ENCODE results near the gene ZNF92.
"Not testable (repeated sequence)": the region's sequence is repeated elsewhere in the genome, so short reads cannot be mapped to it uniquely, and the experiment has no call there.

ZNF92 gene

GRCh38 chr7:65373608-65374351, at the start of gene ZNF92:
Gene ZNF92 (plus strand): TSS chr7:65373855. CDS start chr7:65373998, 143 bp downstream.
- peak; percentile 95 for DNase-seq

DNA sequence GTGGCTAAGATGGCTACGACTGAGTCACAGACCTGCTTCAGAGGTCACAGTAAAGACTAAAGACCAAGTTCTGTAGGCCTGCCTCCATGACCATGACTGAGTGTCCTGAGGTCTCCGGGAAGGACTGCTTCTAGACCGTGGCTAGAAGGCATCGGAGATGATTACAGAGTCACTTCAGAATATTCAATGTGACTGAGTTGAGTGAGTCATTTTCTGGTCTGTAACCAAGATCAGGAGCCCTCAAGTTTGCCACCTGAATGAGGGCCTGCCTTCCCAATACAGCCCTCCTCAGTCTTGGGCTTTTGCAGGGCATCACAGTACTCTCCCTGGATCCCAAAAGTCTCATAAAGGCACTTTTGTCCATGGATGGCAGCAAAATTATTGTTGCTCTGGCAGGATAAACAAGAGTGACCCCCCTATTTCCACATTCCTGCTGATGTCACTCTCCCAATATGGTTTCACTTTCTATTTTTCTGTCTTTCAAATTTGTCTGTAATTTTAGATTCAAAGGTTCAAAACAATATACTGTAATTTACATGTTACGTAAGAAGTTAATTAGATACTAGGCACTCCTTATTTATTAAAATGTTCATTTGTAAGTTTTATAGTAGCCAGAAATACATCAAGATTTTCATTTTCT, 47.7 kb upstream of the ZNF92 start:
- DNase-seq, result no peak

- DNase-seq, result no peak
Observed at GRCh38 chr7:65338346-65338745, 35.3 kb upstream of the ZNF92 start.

GRCh38 chr7:65339257-65339656, 34.4 kb upstream of the ZNF92 start:
- DNase-seq, result no peak

- no peak for DNase-seq
Observed at GRCh38 chr7:65342723-65343629, 30.7 kb upstream of the ZNF92 start.

GRCh38 chr7:65344541-65344940, 29.1 kb upstream of the ZNF92 start:
- DNase-seq, result not testable (repeated sequence)

GRCh38 chr7:65354263-65354662, 19.4 kb upstream of the ZNF92 start:
- no peak for DNase-seq

DNA sequence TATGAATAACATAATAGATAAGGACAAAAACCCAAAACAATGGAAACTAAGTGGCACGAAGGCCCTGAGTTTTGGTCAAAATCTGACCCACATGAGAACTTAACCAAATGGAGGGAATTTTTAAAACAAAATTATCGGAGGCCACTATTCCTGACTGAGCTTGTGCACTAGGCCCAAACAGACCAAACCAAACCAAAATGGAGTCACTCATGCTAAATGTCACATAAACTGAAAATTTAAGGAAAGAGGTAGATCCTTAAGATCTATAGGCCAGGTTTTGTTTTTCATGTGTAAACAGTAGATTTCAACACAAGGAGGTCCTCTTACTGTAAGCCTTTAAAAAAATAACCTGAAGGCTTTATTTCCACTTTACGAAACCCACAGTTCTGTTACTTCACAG, 3.8 kb upstream of the ZNF92 start:
- no peak for DNase-seq

GRCh38 chr7:65371468-65371867, 2.2 kb upstream of the ZNF92 start:
- DNase-seq, result no peak

DNA sequence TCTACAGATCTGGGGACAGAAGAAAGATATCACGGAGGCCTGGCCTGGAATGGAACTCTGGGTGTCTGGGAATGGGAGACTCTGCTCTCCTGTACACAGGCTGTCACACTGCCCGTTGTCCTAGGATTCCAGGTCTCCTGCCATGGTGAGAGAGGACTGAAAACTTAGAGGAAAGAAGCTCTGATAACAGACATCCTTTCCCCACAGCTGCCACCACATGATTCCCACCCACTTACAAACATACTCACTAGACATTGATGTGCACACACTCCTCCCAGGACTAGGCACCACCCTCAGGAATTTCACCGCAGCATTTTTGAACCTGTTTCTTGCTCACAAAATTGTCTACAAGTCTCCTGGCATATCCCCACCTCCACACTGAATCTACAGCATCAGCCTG, 5.7 kb downstream of the ZNF92 start:
- no peak for DNase-seq

DNA sequence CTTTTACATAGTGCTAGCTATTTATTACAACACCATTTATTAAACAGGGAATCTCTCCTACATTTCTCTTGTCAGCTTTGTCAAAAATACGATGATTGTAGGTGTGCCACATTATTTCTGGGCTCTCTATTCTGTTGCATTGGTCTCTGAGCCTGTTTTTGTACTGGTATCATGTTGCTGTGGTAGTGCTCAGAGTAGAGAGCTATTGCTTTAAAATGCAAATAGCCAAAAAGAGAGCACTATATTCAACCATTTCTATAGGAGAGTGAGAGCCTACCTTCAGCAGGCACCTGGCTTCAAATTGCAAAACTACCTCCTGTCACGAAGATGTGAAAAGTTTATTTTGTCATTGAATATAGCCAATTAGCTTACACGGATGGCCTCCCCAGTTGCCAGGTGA, 8.1 kb downstream of the ZNF92 start:
- DNase-seq, result no peak

GRCh38 chr7:65382452-65382851, 8.8 kb downstream of the ZNF92 start:
- no peak for DNase-seq

DNA sequence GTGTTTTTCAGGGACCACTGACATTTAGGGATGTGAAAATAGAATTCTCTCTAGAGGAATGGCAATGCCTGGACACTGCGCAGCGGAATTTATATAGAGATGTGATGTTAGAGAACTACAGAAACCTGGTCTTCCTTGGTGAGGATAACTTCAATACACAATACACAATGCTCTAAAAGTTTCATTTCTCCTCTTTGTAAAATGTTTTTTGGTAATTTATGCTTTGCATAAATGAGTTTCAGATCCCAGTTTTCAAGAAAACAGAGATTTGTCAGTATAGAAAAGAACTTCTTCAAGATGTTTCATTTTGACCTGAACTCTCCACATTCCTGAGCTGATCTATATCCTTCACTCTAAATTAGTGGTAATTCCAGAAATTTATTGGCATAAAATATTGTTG, 14.2 kb downstream of the ZNF92 start:
- DNase-seq, result no peak

DNA sequence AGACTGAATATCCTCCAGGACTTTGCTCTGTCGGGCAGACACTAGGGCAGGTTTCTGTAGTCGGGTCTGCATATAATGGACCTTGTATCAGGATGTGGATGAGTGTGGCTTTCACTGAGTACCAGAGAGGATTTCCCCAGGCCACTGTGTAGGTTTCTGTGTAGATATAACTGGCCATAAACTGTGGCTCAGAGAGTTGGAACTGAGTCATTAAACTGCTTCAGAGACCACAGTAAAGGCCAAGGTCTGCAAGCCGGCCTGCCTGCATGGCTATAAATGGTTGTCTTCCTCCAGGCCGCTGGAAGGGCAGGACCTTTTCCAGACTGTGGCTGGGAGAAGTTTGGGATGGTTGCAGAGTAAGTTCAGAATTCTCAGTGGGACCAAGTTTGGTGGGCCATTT, 16.9 kb downstream of the ZNF92 start:
- no peak for DNase-seq

DNA sequence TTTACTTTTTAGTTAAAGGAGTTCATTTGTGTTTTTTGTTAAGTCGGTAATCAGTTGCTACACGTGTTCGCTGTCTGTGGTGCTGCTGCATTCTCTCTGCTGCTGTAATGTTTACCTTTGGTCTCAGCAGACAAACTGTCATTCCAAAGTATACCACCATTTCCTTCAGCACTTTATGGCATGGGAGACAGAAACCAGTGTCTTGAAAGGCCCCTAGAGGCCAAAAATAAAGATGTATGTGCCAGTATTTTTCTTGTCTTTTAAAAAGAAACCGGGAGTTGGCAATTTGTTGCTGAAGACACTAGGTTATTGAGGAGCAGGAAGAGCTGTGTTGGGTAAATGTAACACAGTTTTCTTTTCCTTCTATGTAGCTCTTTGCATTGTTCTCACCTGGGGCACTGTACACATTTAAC, 24.1 kb downstream of the ZNF92 start:
- DNase-seq, result no peak

DNA sequence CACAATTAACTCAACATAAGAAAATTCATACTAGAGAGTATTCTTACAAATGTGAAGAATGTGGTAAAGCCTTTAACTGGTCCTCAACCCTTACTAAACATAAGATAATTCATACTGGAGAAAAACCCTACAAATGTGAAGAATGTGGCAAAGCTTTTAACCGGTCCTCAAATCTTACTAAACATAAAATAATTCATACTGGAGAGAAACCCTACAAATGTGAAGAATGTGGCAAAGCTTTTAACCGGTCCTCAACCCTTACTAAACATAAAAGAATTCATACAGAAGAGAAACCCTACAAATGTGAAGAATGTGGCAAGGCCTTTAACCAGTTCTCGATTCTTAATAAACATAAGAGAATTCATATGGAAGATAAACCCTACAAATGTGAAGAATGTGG, 25.0 kb downstream of the ZNF92 start:
- not testable (repeated sequence) for DNase-seq

DNA sequence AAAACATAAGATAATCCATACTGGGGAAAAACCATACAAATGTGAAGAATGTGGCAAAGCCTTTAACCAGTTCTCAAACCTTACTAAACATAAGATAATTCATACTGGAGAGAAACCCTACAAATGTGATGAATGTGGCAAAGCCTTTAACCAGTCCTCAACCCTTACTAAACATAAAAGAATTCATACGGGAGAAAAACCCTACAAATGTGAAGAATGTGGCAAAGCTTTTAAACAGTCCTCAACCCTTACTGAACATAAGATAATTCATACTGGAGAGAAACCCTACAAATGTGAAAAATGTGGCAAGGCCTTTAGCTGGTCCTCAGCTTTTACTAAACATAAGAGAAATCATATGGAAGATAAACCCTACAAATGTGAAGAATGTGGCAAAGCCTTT, 25.4 kb downstream of the ZNF92 start:
- DNase-seq, result not testable (repeated sequence)

GRCh38 chr7:65404020-65404419, 30.4 kb downstream of the ZNF92 start:
- DNase-seq, result no peak

- DNase-seq, result not testable (repeated sequence)
Observed at GRCh38 chr7:65406706-65407105, 33.1 kb downstream of the ZNF92 start.

GRCh38 chr7:65409363-65409762, 35.7 kb downstream of the ZNF92 start:
- DNase-seq, result no peak

DNA sequence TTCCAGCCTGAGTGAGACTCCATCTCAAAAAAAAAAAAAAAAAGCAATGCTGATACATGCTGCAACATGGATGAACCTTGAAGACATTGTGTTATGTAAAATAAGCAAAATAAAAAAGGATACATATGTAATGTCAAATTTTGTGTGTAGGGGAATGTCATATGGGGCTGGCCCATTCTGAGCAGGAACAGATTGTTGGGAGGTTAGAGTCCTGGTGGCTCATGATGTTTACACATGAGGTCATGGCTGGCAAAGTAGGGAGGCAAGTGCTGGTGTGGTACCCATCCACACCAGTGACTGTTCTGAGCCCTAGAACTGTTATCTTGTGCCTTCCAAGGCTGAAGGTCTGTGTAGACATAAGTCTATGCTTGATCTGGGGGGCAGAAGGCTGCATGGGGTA, 37.6 kb downstream of the ZNF92 start:
- DNase-seq, result no peak

GRCh38 chr7:65422670-65423069, 49.0 kb downstream of the ZNF92 start:
- DNase-seq, result no peak

DNA sequence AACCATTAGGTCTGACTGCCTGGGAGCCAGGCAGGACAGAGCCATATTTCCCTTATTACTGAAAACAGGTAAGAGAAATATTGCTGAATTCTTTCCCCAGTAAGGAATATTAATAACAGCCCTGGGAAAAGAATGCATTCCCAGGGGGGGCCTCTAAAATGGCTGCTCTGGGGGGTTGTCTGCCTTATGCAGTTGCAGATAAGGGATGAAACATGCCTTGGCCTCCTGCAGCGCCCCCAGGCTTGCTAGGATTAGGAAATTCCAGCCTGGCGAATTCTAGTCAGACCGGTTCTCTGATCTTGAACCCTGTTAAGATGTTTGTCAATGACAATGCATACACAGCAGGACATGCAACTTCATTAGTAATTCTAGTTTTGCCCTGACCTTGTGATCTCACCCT, 49.6 kb downstream of the ZNF92 start:
- DNase-seq, result not testable (repeated sequence)
